22Rv1 (cell line): Measurements from ENCODE around the gene SDHB.

Experiments used
- ZFX ChIP-seq: fragments of 450-650 bp; IDR thresholded peaks from 2 replicates; pipeline ENCODE4 v1.6.1; 2017; ENCODE audit warnings: antibody characterized with exemption, borderline replicate concordance
- TF ChIP-seq, protein P1 (sequence below): fragments of 450-650 bp; IDR thresholded peaks from 2 replicates; pipeline ENCODE4 v1.5.1; 2017; ENCODE audit warnings: mild to moderate bottlenecking

DNA sequence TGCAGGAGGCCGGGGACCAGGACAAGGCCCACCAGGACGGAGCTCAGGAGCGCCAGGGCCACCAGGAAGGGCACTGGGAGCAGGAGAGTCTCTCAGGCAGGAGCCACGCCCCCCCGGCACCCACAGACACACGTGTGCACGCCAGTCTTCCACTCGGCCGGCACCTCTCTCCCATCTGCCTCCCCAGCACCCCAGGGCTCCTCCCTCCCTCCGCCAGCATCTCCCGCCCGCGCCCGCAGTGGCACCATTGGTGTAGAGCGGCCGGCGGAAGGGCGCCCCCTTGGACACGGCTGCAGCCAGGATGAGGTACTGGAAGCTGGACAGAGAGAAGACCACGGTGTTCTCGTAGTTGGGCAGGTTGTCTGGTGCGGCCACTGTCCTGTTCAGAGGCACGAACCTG, 67.3 kb downstream of the SDHB start:
- TF ChIP-seq, protein P1, sequence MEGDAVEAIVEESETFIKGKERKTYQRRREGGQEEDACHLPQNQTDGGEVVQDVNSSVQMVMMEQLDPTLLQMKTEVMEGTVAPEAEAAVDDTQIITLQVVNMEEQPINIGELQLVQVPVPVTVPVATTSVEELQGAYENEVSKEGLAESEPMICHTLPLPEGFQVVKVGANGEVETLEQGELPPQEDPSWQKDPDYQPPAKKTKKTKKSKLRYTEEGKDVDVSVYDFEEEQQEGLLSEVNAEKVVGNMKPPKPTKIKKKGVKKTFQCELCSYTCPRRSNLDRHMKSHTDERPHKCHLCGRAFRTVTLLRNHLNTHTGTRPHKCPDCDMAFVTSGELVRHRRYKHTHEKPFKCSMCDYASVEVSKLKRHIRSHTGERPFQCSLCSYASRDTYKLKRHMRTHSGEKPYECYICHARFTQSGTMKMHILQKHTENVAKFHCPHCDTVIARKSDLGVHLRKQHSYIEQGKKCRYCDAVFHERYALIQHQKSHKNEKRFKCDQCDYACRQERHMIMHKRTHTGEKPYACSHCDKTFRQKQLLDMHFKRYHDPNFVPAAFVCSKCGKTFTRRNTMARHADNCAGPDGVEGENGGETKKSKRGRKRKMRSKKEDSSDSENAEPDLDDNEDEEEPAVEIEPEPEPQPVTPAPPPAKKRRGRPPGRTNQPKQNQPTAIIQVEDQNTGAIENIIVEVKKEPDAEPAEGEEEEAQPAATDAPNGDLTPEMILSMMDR: no peak
- no peak for TF ChIP-seq ZFX
